RPMI7951 (cell line): ENCODE measurements around the gene VWA2. TPM values are rescaled to one million over a fixed set of nuclear protein-coding genes. Genes with fewer than 3 reads are reported as not detected.
A peak's percentile ranks its signal among the peaks of the same experiment; 100 is the strongest.

Experiments
- DNase-seq: peaks from one replicate; pipeline ENCODE4 v3.0.0-alpha.2; 2012; ENCODE audit warnings: low read depth
- total RNA-seq: library from RNA; depleted of rRNA; stranded (reverse); fragments of >200 nt; shearing (Covaris generic); gene quantifications from 2 replicates; pipeline ENCODE4 v1.2.3, GENCODE V29; 2014

VWA2 gene
- total RNA-seq, 1 experiment from 2014 or later = not detected

- DNase-seq = peak; percentile 72
These were observed 6.2 kb downstream of the VWA2 start for GRCh38 chr10:114245121-114245791.

- DNase-seq = no peak
These were observed 7.7 kb downstream of the VWA2 start for GRCh38 chr10:114246679-114247305.

DNA sequence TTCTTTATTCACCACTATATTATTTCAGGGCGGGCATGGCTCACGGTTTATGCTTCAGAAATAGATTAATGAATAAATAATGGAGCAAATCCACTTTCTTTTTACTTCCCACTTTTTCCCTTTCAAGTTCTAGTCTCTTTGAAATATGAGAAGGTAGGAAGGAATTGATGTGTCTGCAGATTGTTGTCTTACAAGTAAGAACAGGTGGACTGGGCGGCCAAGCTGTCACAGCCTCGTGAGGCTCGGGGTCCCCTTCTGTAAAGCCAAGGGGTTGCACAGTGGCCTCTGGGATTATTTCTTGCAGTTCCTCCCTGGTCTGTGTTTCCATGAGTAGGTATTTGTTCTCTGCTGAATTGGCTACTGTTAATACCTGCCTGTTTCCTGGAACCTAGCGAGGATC, 11.2 kb downstream of the VWA2 start:
- no peak for DNase-seq

DNA sequence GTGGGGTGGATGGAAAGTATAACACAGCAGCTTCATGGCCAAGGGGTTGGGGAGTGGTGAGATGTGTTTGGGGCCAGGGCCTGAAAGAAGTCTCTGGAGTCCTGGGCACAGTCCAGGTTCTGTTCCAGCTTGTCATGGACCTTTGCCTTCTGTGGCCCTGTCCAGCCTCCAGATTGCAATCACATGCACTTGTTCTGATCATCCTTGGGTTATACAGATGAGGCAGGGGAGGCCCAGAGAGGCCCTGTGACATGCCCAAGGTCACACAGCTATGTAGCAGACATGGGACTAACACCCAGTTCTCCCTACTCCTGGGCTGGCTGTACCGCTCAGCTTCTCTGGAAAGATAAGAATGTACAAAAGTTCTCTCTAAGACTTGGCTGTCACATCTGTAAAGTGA, 11.7 kb downstream of the VWA2 start:
- no peak for DNase-seq

DNA sequence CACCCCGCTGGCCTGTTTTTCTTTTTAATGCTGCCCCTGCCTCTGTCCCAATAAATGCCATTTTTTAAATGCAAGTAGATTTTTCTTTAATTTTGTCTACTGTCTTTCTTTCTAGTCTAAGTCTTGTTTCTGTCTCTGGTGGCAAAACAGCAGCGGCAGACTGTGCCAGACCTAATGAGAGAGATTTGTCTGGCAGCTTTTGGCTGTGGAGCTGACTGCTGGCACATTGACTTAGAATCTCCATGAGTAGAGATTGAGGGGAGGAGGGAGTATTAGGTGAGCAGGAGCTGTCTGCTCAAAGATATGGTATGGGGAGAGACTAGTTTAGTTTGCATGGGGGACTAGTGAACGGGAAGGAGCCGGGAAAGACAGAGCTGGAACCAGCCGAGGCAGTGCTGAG, 13.0 kb downstream of the VWA2 start:
- no peak for DNase-seq

GRCh38 chr10:114252883-114253282, 13.8 kb downstream of the VWA2 start:
- DNase-seq = no peak

GRCh38 chr10:114255227-114255626, 16.2 kb downstream of the VWA2 start:
- DNase-seq = no peak

GRCh38 chr10:114256008-114256765, 17.1 kb downstream of the VWA2 start:
- no peak for DNase-seq

GRCh38 chr10:114256822-114257221, 17.8 kb downstream of the VWA2 start:
- peak; percentile 59 for DNase-seq

DNA sequence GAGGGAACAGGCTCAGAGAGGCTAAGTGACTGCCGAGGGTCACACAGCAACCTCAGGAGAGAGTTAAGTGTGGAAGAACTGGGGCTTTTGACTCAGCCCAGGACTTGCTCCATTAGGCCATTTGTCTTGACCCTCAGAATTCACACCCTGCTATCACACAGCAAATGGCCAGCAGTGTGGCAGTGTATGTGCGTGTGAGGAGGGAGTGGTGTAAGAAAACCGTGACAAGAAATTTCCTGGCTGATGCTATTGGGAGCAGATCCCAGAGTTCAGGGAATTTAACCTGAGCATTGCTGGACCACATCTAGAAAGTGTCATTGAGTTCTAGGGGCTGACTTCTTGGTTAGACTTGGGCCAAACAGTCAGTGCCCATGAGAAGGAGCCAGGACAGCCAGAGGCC, 18.4 kb downstream of the VWA2 start:
- DNase-seq = peak; percentile 3

- peak; percentile 15 for DNase-seq
These were observed 19.3 kb downstream of the VWA2 start for GRCh38 chr10:114258274-114258840.

DNA sequence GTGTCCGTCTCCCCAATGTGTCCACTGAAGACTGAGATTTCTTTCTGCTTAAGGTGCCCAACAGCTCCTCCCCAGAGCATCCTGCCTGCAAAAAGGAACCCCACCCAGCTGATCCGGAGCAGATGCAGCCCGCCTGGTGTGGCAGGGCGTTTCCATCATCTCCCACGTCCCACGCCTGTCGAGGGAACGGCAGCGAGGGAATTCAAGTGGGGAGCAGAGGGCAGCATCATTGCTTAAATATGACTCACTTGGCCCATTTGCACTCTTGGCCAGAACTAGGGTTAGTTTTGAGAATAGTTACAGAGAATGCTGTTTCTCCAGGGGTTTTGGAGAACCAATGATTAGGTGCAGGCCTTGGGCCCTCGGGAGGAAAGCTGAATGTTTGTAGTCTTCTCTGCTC, 20.8 kb downstream of the VWA2 start:
- DNase-seq = peak; percentile 72

GRCh38 chr10:114260366-114260765, 21.3 kb downstream of the VWA2 start:
- DNase-seq = peak; percentile 52

- DNase-seq = peak; percentile 89
These were observed 22.0 kb downstream of the VWA2 start for GRCh38 chr10:114261076-114261475.

DNA sequence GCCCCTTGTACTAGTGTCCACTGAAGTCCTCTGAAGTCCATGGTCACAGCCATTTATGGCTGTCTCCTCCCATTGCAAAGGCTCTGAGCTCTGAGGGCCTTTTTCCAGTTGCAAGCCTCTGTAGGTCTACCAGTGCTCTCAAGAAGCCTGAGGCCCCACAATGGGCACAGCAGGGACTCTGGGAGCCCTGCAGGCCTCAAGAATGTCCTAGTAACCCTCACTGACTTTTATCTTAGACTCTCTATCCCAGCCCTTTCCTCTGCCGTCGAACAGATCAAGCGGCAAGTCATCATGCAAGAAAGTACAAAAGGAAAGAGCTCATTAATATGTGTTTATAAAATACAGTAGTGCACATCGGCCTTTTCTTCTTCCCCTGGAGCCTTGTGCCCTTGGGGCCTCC, 23.4 kb downstream of the VWA2 start:
- no peak for DNase-seq

- DNase-seq = no peak
These were observed 26.5 kb downstream of the VWA2 start for GRCh38 chr10:114265392-114266053.

- DNase-seq = no peak
These were observed 27.5 kb downstream of the VWA2 start for GRCh38 chr10:114266521-114266920.

DNA sequence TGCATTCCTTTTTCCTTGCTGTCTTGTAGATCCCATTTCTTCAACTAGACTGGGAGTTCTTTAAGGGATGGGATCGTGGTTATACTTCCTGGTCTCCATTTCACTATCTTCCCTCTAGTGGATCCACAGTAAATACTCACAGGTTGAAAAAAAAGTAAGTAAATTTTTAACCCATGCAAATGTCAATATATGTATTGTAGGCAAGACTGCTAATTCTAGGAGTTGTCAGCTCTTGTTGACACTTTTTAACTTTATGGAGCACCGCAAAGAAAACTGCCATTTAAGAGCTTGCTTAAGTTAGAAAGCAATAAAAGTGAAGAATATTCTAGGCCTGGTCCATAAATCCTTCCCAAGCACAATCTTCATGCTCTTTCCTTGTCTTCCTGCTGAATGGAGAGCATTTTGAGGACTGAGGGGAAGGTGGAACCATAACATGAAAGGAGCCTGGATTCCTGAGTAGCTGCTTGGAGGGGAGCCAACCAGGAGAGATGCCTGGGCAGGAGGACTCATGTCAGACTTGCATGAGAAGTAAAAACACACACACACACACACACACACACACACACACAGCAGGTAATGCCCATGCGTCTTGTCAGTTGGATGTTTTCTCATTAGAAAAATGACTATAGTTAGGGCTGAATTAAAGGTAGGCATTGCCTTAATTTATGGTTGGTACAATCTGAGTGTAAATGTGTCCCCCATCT, 32.2 kb downstream of the VWA2 start:
- peak; percentile 71 for DNase-seq

- DNase-seq = peak; percentile 94
These were observed 32.7 kb downstream of the VWA2 start for GRCh38 chr10:114271779-114272167.

- DNase-seq = no peak
These were observed 33.6 kb downstream of the VWA2 start for GRCh38 chr10:114272696-114273095.

DNA sequence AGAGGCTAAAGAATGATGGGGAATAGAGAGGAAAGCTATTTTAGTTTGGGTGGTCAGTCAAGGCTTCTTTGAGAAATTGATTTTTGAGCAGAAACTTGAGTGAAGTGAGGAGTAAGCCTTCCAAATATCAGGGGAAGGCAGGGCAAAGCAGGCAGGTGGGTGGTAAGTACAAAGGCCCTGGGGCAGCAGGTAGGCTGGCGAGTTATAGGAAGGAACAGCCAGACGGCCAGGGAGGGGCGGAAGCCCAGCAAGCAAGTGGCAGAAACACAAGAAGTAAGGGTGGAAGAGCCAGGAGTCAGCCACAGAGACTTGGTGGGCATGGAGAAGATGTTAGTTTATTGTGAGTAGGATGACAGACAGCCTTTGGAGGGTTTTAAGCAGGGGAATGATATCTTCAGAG, 34.9 kb downstream of the VWA2 start:
- DNase-seq = no peak
